Ovary (tissue), 3 donors: ENCODE data around the gene SCFD1.

ENCODE experiments used
- CTCF ChIP-seq, 3 donors: fragments of 450-650 bp in 2 of 3; fragments of 200-600 bp in 1 of 3; IDR thresholded peaks; one replicate each; pipeline versions ENCODE4 v1.5.1 to v1.8.0; 2016 to 2022; ENCODE audit warnings: antibody characterized with exemption in 3 of 3, mild to moderate bottlenecking in 1 of 3
- EP300 ChIP-seq: sonication (generic); formaldehyde crosslinking; IDR thresholded peaks from one replicate; pipeline ENCODE4 v1.6.1; 2017; ENCODE audit warnings: antibody characterized with exemption
- donor health status: DM: no; HTN: no; CAD: no.

DNA sequence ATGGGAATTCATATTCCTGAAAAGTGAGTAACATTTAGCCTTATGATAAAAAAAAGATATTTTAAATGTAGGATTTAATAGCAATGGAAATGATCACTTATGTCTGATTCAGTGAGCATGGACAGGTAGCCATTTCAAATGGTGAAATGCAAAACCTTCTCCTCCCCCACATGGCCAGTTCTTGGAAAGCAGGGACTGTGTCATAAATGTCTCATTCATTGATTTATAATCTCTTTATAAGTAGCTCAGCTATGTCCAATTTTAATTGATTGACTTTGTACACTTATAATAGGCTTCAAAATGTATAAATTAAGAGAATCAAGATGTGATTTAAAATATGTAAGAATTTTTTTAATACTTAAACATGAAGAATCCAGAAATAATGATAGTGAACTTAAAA lies 24.6 kb upstream of the SCFD1 start:
- TF ChIP-seq EP300 (no peak), CTCF (IDR thresholded peaks at IDR 0.05) (no peak)
